Liver (tissue), 9 donors: Measurements from ENCODE around the gene THG1L. TPM values are rescaled to one million over a fixed set of nuclear protein-coding genes. Genes with fewer than 3 reads are reported as not detected.

Experiments used
- DNase-seq: peaks from one replicate; pipeline ENCODE4 v3.0.0-alpha.2; 2017; ENCODE audit warnings: low spot score
- H3K27ac ChIP-seq, 2 donors: one replicate each; pipeline ENCODE4 v1.7.0; 2013; ENCODE audit warnings: inconsistent platforms in 2 of 2, low read length in 2 of 2, control low read depth in 1 of 2, low read depth in 1 of 2, mild to moderate bottlenecking in 1 of 2
- H3K27me3 ChIP-seq, 4 donors: one replicate each; pipeline versions ENCODE4 v1.6.1 to v1.7.0; 2013; ENCODE audit warnings: low read length in 3 of 4, inconsistent platforms in 1 of 4, mild to moderate bottlenecking in 1 of 4, moderate library complexity in 1 of 4; ENCODE audit not compliant: control insufficient read depth in 4 of 4, insufficient read depth in 4 of 4
- H3K36me3 ChIP-seq, 4 donors: one replicate each; pipeline versions ENCODE4 v1.6.1 to v1.7.0; 2013; ENCODE audit warnings: low read length in 3 of 4, mild to moderate bottlenecking in 3 of 4, low read depth in 1 of 4, moderate library complexity in 1 of 4; ENCODE audit not compliant: control insufficient read depth in 4 of 4, insufficient read depth in 3 of 4
- H3K4me1 ChIP-seq, 4 donors: one replicate each; pipeline versions ENCODE4 v1.6.1 to v1.7.0; 2013; ENCODE audit warnings: low read length in 3 of 4, mild to moderate bottlenecking in 3 of 4, moderate library complexity in 1 of 4; ENCODE audit not compliant: control insufficient read depth in 4 of 4, insufficient read depth in 4 of 4
- H3K4me3 ChIP-seq, 3 donors: one replicate each; pipeline versions ENCODE4 v1.6.1 to v1.7.0; 2013; ENCODE audit warnings: low read length in 3 of 3, control low read depth in 1 of 3, low read depth in 1 of 3, mild to moderate bottlenecking in 1 of 3
- H3K9ac ChIP-seq, 2 donors: one replicate each; pipeline ENCODE4 v1.7.0; 2013; ENCODE audit warnings: low read length in 2 of 2, mild to moderate bottlenecking in 2 of 2, moderate library complexity in 2 of 2, control low read depth in 1 of 2, low read depth in 1 of 2
- H3K9me3 ChIP-seq, 4 donors: one replicate each; pipeline versions ENCODE4 v1.6.1 to v1.7.0; 2013; ENCODE audit warnings: low read length in 3 of 4; ENCODE audit not compliant: control insufficient read depth in 4 of 4
- EGR1 ChIP-seq, 2 donors: IDR thresholded peaks; 2 replicates each; pipeline ENCODE4 v1.6.1; 2016 to 2018; ENCODE audit warnings: antibody characterized with exemption in 2 of 2, low read depth in 2 of 2
- FOXA2 ChIP-seq: IDR thresholded peaks from 2 replicates; pipeline ENCODE4 v1.6.1; 2016; ENCODE audit warnings: antibody characterized with exemption
- GABPA ChIP-seq, 2 donors: IDR thresholded peaks in 1 of 2; conservative IDR thresholded peaks in 1 of 2; 2 replicates each; pipeline ENCODE4 v1.6.1; 2016; ENCODE audit warnings: antibody characterized with exemption in 2 of 2, mild to moderate bottlenecking in 1 of 2, moderate library complexity in 1 of 2
- HNF4A ChIP-seq, 2 donors: conservative IDR thresholded peaks; 2 replicates each; pipeline ENCODE4 v1.6.1; 2016; ENCODE audit warnings: antibody characterized with exemption in 2 of 2, mild to moderate bottlenecking in 2 of 2
- HNF4G ChIP-seq: IDR thresholded peaks from 2 replicates; pipeline ENCODE4 v1.6.1; 2016; ENCODE audit warnings: antibody characterized with exemption
- JUND ChIP-seq, 2 donors: IDR thresholded peaks; 2 replicates each; pipeline ENCODE4 v1.6.1; 2016; ENCODE audit warnings: antibody characterized with exemption in 2 of 2
- MAX ChIP-seq: IDR thresholded peaks from 2 replicates; pipeline ENCODE4 v1.6.1; 2016; ENCODE audit warnings: antibody characterized with exemption
- NR2F2 ChIP-seq: IDR thresholded peaks from 2 replicates; pipeline ENCODE4 v1.6.1; 2016; ENCODE audit warnings: antibody characterized with exemption
- RAD21 ChIP-seq, 2 donors: IDR thresholded peaks; 2 replicates each; pipeline ENCODE4 v1.6.1; 2016; ENCODE audit warnings: antibody characterized with exemption in 2 of 2, mild to moderate bottlenecking in 2 of 2
- REST ChIP-seq: IDR thresholded peaks from 2 replicates; pipeline ENCODE4 v1.6.1; 2016; ENCODE audit warnings: antibody characterized with exemption, mild to moderate bottlenecking
- RXRA ChIP-seq, 2 donors: IDR thresholded peaks; 2 replicates each; pipeline ENCODE4 v1.6.1; 2017 to 2018; ENCODE audit warnings: antibody characterized with exemption in 2 of 2, mild to moderate bottlenecking in 1 of 2
- SP1 ChIP-seq: IDR thresholded peaks from 2 replicates; pipeline ENCODE4 v1.6.1; 2018; ENCODE audit warnings: antibody characterized with exemption, mild to moderate bottlenecking
- TAF1 ChIP-seq: conservative IDR thresholded peaks from 2 replicates; pipeline ENCODE4 v1.6.1; 2016; ENCODE audit warnings: antibody characterized with exemption, mild to moderate bottlenecking
- YY1 ChIP-seq: IDR thresholded peaks from 2 replicates; pipeline ENCODE4 v1.6.1; 2016; ENCODE audit warnings: antibody characterized with exemption, mild to moderate bottlenecking
- WGBS: extraction: QIAGEN DNeasy Blood & Tissue Kit; methylation state at CpG from one replicate; pipeline ENCODE4 v1.1.7; 2013; 5-methylcytosine and 5-hydroxymethylcytosine counted together
- polyA plus RNA-seq, 2 donors: library from polyadenylated mRNA; stranded (reverse) in 1 of 2; unstranded in 1 of 2; fragments of 200-250 nt in 1 of 2; fragments of >200 nt in 1 of 2; fragmentation: Nextera tagmentation in 1 of 2; extraction: Ambion mirVana in 1 of 2; gene quantifications; one replicate each; pipeline versions ENCODE4 v1.2.1 to v1.2.3, GENCODE V29; 2013 to 2015
- total RNA-seq, 2 donors: library from RNA; depleted of rRNA; stranded (reverse); fragments of >200 nt; gene quantifications; one replicate each; pipeline ENCODE4 v1.2.3, GENCODE V29; 2014
- TF ChIP-seq, protein P1 (sequence below): fragments of 150-350 bp; IDR thresholded peaks from 2 replicates; pipeline ENCODE4 v1.5.1; 2017; ENCODE audit warnings: improper control_type of control experiment, low read depth, low read length; ENCODE audit not compliant: missing input control
- TF ChIP-seq, protein P2 (sequence below): IDR thresholded peaks from 2 replicates; pipeline ENCODE4 v1.6.1; 2016; ENCODE audit warnings: antibody characterized with exemption
- TF ChIP-seq, protein P3 (sequence below): IDR thresholded peaks from 2 replicates; pipeline ENCODE4 v1.6.1; 2016; ENCODE audit warnings: antibody characterized with exemption
- donor health status: healthy.
- donor health status: healthy.
- donor health status: healthy.
- donor health status: healthy.
- donor health status: healthy.

The THG1L gene
- total and polyA plus RNA-seq, 4 donors, result 3.9 to 12.6 (median 5.3) TPM

GRCh38 chr5:157756122-157756521 lies 24.9 kb downstream of the THG1L start:
- Histone ChIP-seq H3K9ac (no peak overlapping the region), H3K9me3 (no peaks in the 10 kb centered on the region), H3K4me3 (no peak overlapping the region), H3K36me3 (peaks cover 8 to 15% (median 11%) of the 10 kb centered on the region in 4 donors), H3K4me1 (peaks cover 0 to 5% (median under 1%) of the 10 kb centered on the region in 4 donors), H3K27ac (no peak overlapping the region), H3K27me3 (no peaks in the 10 kb centered on the region)
- no peak for DNase-seq
- 92% methylated on average over 3 of the region's 3 CpGs for WGBS
- TF ChIP-seq, protein P1, sequence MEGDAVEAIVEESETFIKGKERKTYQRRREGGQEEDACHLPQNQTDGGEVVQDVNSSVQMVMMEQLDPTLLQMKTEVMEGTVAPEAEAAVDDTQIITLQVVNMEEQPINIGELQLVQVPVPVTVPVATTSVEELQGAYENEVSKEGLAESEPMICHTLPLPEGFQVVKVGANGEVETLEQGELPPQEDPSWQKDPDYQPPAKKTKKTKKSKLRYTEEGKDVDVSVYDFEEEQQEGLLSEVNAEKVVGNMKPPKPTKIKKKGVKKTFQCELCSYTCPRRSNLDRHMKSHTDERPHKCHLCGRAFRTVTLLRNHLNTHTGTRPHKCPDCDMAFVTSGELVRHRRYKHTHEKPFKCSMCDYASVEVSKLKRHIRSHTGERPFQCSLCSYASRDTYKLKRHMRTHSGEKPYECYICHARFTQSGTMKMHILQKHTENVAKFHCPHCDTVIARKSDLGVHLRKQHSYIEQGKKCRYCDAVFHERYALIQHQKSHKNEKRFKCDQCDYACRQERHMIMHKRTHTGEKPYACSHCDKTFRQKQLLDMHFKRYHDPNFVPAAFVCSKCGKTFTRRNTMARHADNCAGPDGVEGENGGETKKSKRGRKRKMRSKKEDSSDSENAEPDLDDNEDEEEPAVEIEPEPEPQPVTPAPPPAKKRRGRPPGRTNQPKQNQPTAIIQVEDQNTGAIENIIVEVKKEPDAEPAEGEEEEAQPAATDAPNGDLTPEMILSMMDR, result no peak
- TF ChIP-seq SP1, result no peak
- no peak for TF ChIP-seq YY1
- TF ChIP-seq, protein P2, sequence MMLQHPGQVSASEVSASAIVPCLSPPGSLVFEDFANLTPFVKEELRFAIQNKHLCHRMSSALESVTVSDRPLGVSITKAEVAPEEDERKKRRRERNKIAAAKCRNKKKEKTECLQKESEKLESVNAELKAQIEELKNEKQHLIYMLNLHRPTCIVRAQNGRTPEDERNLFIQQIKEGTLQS, result no peak
- no peak for TF ChIP-seq MAX
- no peak for TF ChIP-seq FOXA2
- no peak for TF ChIP-seq HNF4A (conservative IDR thresholded peaks at IDR 0.05)
- no peak for TF ChIP-seq RAD21 (IDR thresholded peaks at IDR 0.05)
- no peak for TF ChIP-seq NR2F2
- TF ChIP-seq TAF1, result no peak
- no peak for TF ChIP-seq EGR1 (IDR thresholded peaks at IDR 0.05; ENCODE audit: low read depth in 2 of 2)
- TF ChIP-seq HNF4G, result no peak
- TF ChIP-seq REST, result no peak
- TF ChIP-seq JUND (IDR thresholded peaks at IDR 0.05), result no peak
- TF ChIP-seq, protein P3, sequence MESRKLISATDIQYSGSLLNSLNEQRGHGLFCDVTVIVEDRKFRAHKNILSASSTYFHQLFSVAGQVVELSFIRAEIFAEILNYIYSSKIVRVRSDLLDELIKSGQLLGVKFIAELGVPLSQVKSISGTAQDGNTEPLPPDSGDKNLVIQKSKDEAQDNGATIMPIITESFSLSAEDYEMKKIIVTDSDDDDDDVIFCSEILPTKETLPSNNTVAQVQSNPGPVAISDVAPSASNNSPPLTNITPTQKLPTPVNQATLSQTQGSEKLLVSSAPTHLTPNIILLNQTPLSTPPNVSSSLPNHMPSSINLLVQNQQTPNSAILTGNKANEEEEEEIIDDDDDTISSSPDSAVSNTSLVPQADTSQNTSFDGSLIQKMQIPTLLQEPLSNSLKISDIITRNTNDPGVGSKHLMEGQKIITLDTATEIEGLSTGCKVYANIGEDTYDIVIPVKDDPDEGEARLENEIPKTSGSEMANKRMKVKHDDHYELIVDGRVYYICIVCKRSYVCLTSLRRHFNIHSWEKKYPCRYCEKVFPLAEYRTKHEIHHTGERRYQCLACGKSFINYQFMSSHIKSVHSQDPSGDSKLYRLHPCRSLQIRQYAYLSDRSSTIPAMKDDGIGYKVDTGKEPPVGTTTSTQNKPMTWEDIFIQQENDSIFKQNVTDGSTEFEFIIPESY, result no peak
- TF ChIP-seq GABPA (IDR thresholded peaks at IDR 0.05 in 1 of 2, conservative IDR thresholded peaks at IDR 0.05 in 1 of 2), result no peak
- no peak for TF ChIP-seq RXRA (IDR thresholded peaks at IDR 0.05)
